ENCODE data around the gene PLA2G12A.
A peak's percentile ranks its signal among the peaks of the same experiment; 100 is the strongest.
"Not testable (repeated sequence)": the region's sequence is repeated elsewhere in the genome, so short reads cannot be mapped to it uniquely, and the experiment has no call there.

PLA2G12A gene

GRCh38 chr4:109728385-109728784 lies 1.5 kb downstream of the PLA2G12A start:
- no peak for DNase-seq

GRCh38 chr4:109723110-109723509 lies 6.8 kb downstream of the PLA2G12A start:
- DNase-seq: no peak

- DNase-seq: no peak
Observed at GRCh38 chr4:109722357-109722756, 7.5 kb downstream of the PLA2G12A start.

GRCh38 chr4:109721033-109721432 lies 8.8 kb downstream of the PLA2G12A start:
- DNase-seq: no peak

- no peak for DNase-seq
Observed at GRCh38 chr4:109719604-109720003, 10.3 kb downstream of the PLA2G12A start.

GRCh38 chr4:109718759-109719158 lies 11.1 kb downstream of the PLA2G12A start:
- no peak for DNase-seq

GRCh38 chr4:109713500-109713899 lies 16.4 kb downstream of the PLA2G12A start:
- DNase-seq: no peak

GRCh38 chr4:109708990-109709389 lies 20.9 kb downstream of the PLA2G12A start:
- no peak for DNase-seq

GRCh38 chr4:109708435-109708834 lies 21.4 kb downstream of the PLA2G12A start:
- DNase-seq: no peak

- DNase-seq: no peak
Observed at GRCh38 chr4:109703664-109704361, 26.1 kb downstream of the PLA2G12A start.

GRCh38 chr4:109702950-109703663 lies 26.8 kb downstream of the PLA2G12A start, which contains the start of gene CASP6:
Gene CASP6, minus strand, starts transcription at chr4:109703445. Its CDS starts 50 bp downstream, at chr4:109703395.
- peak; percentile 50 for DNase-seq

- no peak for DNase-seq
Observed at GRCh38 chr4:109701566-109702410, 28.1 kb downstream of the PLA2G12A start.

GRCh38 chr4:109699553-109700225 lies 30.2 kb downstream of the PLA2G12A start:
- no peak for DNase-seq

- DNase-seq: no peak
Observed at GRCh38 chr4:109698656-109699055, 31.2 kb downstream of the PLA2G12A start.

- no peak for DNase-seq
Observed at GRCh38 chr4:109691411-109691920, 38.4 kb downstream of the PLA2G12A start.

GRCh38 chr4:109690690-109691410 lies 39.0 kb downstream of the PLA2G12A start:
- DNase-seq: no peak

- DNase-seq: no peak
Observed at GRCh38 chr4:109684727-109685126, 45.1 kb downstream of the PLA2G12A start.

- DNase-seq: no peak
Observed at GRCh38 chr4:109683621-109684253, 46.1 kb downstream of the PLA2G12A start.

GRCh38 chr4:109682875-109683274 lies 47.0 kb downstream of the PLA2G12A start:
- DNase-seq: no peak

GRCh38 chr4:109678925-109679324 lies 50.9 kb downstream of the PLA2G12A start:
- not testable (repeated sequence) for DNase-seq

- DNase-seq: not testable (repeated sequence)
Observed at GRCh38 chr4:109678472-109678871, 51.4 kb downstream of the PLA2G12A start.

Measured in cortex of kidney (tissue), 1 donor.